HG03442 (cell line): ENCODE measurements around the gene TIMM10.
"Not testable (repeated sequence)": the region's sequence is repeated elsewhere in the genome, so short reads cannot be mapped to it uniquely, and the experiment has no call there.

Experiments used
- ATAC-seq: cut with Tn5 transposase; IDR thresholded peaks from one replicate; pipeline ENCODE4 v1.9.1; 2021; ENCODE audit warnings: mild to moderate bottlenecking, moderate library complexity; ENCODE audit not compliant: unreplicated experiment

Gene TIMM10

GRCh38 chr11:57543593-57543992 is 13.0 kb upstream of the TIMM10 start:
- no peak for ATAC-seq

GRCh38 chr11:57542582-57542981 is 12.0 kb upstream of the TIMM10 start:
- ATAC-seq: no peak

GRCh38 chr11:57541169-57541568 is 10.6 kb upstream of the TIMM10 start:
- no peak for ATAC-seq

GRCh38 chr11:57539342-57539741 is 8.8 kb upstream of the TIMM10 start:
- ATAC-seq: no peak

- ATAC-seq: no peak
These were observed 6.5 kb upstream of the TIMM10 start, which contains the start of gene SMTNL1 for GRCh38 chr11:57536947-57537619. TSS of gene SMTNL1 (plus strand) at chr11:57537595. CDS start at chr11:57542643, 5,048 bp downstream.

- not testable (repeated sequence) for ATAC-seq
These were observed 3.9 kb upstream of the TIMM10 start for GRCh38 chr11:57534449-57534848.

- ATAC-seq: peak; percentile 2
These were observed 349 bp downstream of the TIMM10 start for GRCh38 chr11:57530215-57530595.

GRCh38 chr11:57529012-57529411 is 1.5 kb downstream of the TIMM10 start:
- no peak for ATAC-seq

GRCh38 chr11:57527056-57527631 is 3.4 kb downstream of the TIMM10 start:
- no peak for ATAC-seq

GRCh38 chr11:57523419-57523818 is 7.1 kb downstream of the TIMM10 start:
- ATAC-seq: no peak

GRCh38 chr11:57521116-57521515 is 9.4 kb downstream of the TIMM10 start:
- no peak for ATAC-seq

GRCh38 chr11:57516061-57516443 is 14.5 kb downstream of the TIMM10 start:
- no peak for ATAC-seq

GRCh38 chr11:57515332-57516060 is 15.1 kb downstream of the TIMM10 start, which contains the start of gene SLC43A1:
TSS of gene SLC43A1 (minus strand) at chr11:57515702. CDS start at chr11:57514111, 1,591 bp downstream.
- peak; percentile 39 for ATAC-seq

GRCh38 chr11:57514538-57515331 is 15.8 kb downstream of the TIMM10 start:
- ATAC-seq: peak; percentile 40

GRCh38 chr11:57513911-57514537 is 16.5 kb downstream of the TIMM10 start:
- ATAC-seq: peak; percentile 28

- no peak for ATAC-seq
These were observed 17.1 kb downstream of the TIMM10 start for GRCh38 chr11:57513452-57513795.

- ATAC-seq: no peak
These were observed 17.7 kb downstream of the TIMM10 start for GRCh38 chr11:57512646-57513451.

GRCh38 chr11:57511741-57512430 is 18.7 kb downstream of the TIMM10 start:
- ATAC-seq: no peak
